Mucosa of rectum (tissue), 2 donors: ENCODE measurements around the gene ANKRD13B.
A peak's percentile ranks its signal among the peaks of the same experiment; 100 is the strongest.

Experiments used
- H3K27ac ChIP-seq, 2 donors: one replicate each; pipeline ENCODE4 v1.7.0; 2013; ENCODE audit warnings: inconsistent platforms in 2 of 2, low read depth in 2 of 2, low read length in 2 of 2
- H3K27me3 ChIP-seq, 2 donors: one replicate each; pipeline ENCODE4 v1.7.0; 2013; ENCODE audit warnings: low read length in 2 of 2; ENCODE audit not compliant: control insufficient read depth in 2 of 2, insufficient read depth in 2 of 2
- H3K36me3 ChIP-seq, 2 donors: one replicate each; pipeline ENCODE4 v1.7.0; 2013; ENCODE audit warnings: low read length in 2 of 2; ENCODE audit not compliant: control insufficient read depth in 2 of 2, insufficient read depth in 2 of 2
- H3K4me1 ChIP-seq, 2 donors: one replicate each; pipeline ENCODE4 v1.7.0; 2013; ENCODE audit warnings: low read length in 2 of 2, mild to moderate bottlenecking in 1 of 2; ENCODE audit not compliant: control insufficient read depth in 2 of 2, insufficient read depth in 2 of 2
- H3K4me3 ChIP-seq, 2 donors: one replicate each; pipeline ENCODE4 v1.7.0; 2013; ENCODE audit warnings: low read length in 2 of 2
- H3K9ac ChIP-seq, 2 donors: one replicate each; pipeline ENCODE4 v1.7.0; 2013; ENCODE audit warnings: low read length in 2 of 2, low read depth in 1 of 2, mild to moderate bottlenecking in 1 of 2
- H3K9me3 ChIP-seq, 2 donors: one replicate each; pipeline ENCODE4 v1.7.0; 2013; ENCODE audit warnings: low read length in 2 of 2; ENCODE audit not compliant: control insufficient read depth in 2 of 2
- donor health status: healthy.
- donor health status: Normal muscosa, but diverticular disease.

The ANKRD13B gene

GRCh38 chr17:29617481-29618271 is 24.7 kb downstream of the ANKRD13B start:
- H3K9ac ChIP-seq: peak overlapping the region; percentile 44 to 52
- H3K36me3 ChIP-seq: no peaks in the 10 kb centered on the region
- H3K27me3 ChIP-seq: peaks cover 14 to 23% of the 10 kb centered on the region in 2 donors
- H3K9me3 ChIP-seq: no peaks in the 10 kb centered on the region
- H3K4me3 ChIP-seq: peak overlapping the region; percentile 59 to 67
- H3K27ac ChIP-seq: peak overlapping the region in 1 of 2 donors; percentile 23
- peaks cover 38 to 43% of the 10 kb centered on the region in 2 donors for H3K4me1 ChIP-seq

GRCh38 chr17:29618272-29619065 is 25.5 kb downstream of the ANKRD13B start:
- no peaks in the 10 kb centered on the region for H3K9me3 ChIP-seq
- H3K4me1 ChIP-seq: peaks cover 37 to 44% of the 10 kb centered on the region in 2 donors
- no peaks in the 10 kb centered on the region for H3K36me3 ChIP-seq
- H3K27me3 ChIP-seq: peaks cover 14 to 23% of the 10 kb centered on the region in 2 donors
- no peak overlapping the region for H3K4me3 ChIP-seq
- peak overlapping the region in 1 of 2 donors; percentile 44 for H3K9ac ChIP-seq
- peak overlapping the region in 1 of 2 donors; percentile 23 for H3K27ac ChIP-seq

- H3K27me3 ChIP-seq: peaks cover 14 to 23% of the 10 kb centered on the region in 2 donors
- no peak overlapping the region for H3K27ac ChIP-seq
- no peak overlapping the region for H3K9ac ChIP-seq
- no peak overlapping the region for H3K4me3 ChIP-seq
- no peaks in the 10 kb centered on the region for H3K9me3 ChIP-seq
- H3K4me1 ChIP-seq: peaks cover 30 to 36% of the 10 kb centered on the region in 2 donors
- H3K36me3 ChIP-seq: no peaks in the 10 kb centered on the region
Measured at GRCh38 chr17:29619251-29619650, 26.3 kb downstream of the ANKRD13B start.

- H3K36me3 ChIP-seq: no peaks in the 10 kb centered on the region
- H3K4me3 ChIP-seq: no peak overlapping the region
- H3K27me3 ChIP-seq: peaks cover 14 to 20% of the 10 kb centered on the region in 2 donors
- H3K9ac ChIP-seq: no peak overlapping the region
- H3K4me1 ChIP-seq: peaks cover 25 to 30% of the 10 kb centered on the region in 2 donors
- H3K27ac ChIP-seq: no peak overlapping the region
- no peaks in the 10 kb centered on the region for H3K9me3 ChIP-seq
Measured at GRCh38 chr17:29620271-29620670, 27.3 kb downstream of the ANKRD13B start.

GRCh38 chr17:29620779-29621500 is 28.0 kb downstream of the ANKRD13B start:
- Histone ChIP-seq H3K27me3 (peaks cover 12 to 19% of the 10 kb centered on the region in 2 donors), H3K36me3 (no peaks in the 10 kb centered on the region), H3K4me1 (peaks cover 19 to 24% of the 10 kb centered on the region in 2 donors), H3K4me3 (no peak overlapping the region), H3K27ac (no peak overlapping the region), H3K9me3 (no peaks in the 10 kb centered on the region), H3K9ac (no peak overlapping the region)

GRCh38 chr17:29621751-29622194 is 28.8 kb downstream of the ANKRD13B start:
- Histone ChIP-seq H3K4me1 (peaks cover 11 to 15% of the 10 kb centered on the region in 2 donors), H3K36me3 (no peaks in the 10 kb centered on the region), H3K4me3 (peak overlapping the region in 1 of 2 donors; percentile 57), H3K27ac (peak overlapping the region in 1 of 2 donors; percentile 16), H3K9ac (no peak overlapping the region), H3K27me3 (peaks cover 4 to 12% of the 10 kb centered on the region in 2 donors), H3K9me3 (no peaks in the 10 kb centered on the region)

GRCh38 chr17:29622337-29623282 is 29.7 kb downstream of the ANKRD13B start, which contains the start of gene CORO6:
Gene CORO6, minus strand, starts transcription at chr17:29622912. Its CDS starts 1,491 bp downstream, at chr17:29621421.
- H3K9ac ChIP-seq: peak within 1 kb of the TSS in 1 of 2 donors; percentile 61
- H3K36me3 ChIP-seq: no peaks in the 10 kb centered on the region
- H3K27ac ChIP-seq: peak within 1 kb of the TSS in 1 of 2 donors; percentile 16
- H3K9me3 ChIP-seq: no peaks in the 10 kb centered on the region
- peaks cover 3 to 7% of the 10 kb centered on the region in 2 donors for H3K4me1 ChIP-seq
- peaks cover 0 to 10% of the 10 kb centered on the region in 2 donors for H3K27me3 ChIP-seq
- peak within 1 kb of the TSS; percentile 57 to 58 for H3K4me3 ChIP-seq

- Histone ChIP-seq H3K4me1 (peaks cover 0 to 2% of the 10 kb centered on the region in 2 donors), H3K27ac (no peak overlapping the region), H3K9ac (no peak overlapping the region), H3K36me3 (no peaks in the 10 kb centered on the region), H3K4me3 (peak overlapping the region in 1 of 2 donors; percentile 57), H3K27me3 (peaks cover 0 to 10% of the 10 kb centered on the region in 2 donors), H3K9me3 (no peaks in the 10 kb centered on the region)
Measured at GRCh38 chr17:29623283-29623647, 30.3 kb downstream of the ANKRD13B start.

GRCh38 chr17:29624586-29624985 is 31.7 kb downstream of the ANKRD13B start:
- Histone ChIP-seq H3K27me3 (peaks cover 0 to 2% of the 10 kb centered on the region in 2 donors), H3K9me3 (no peaks in the 10 kb centered on the region), H3K36me3 (peaks cover 0 to 4% of the 10 kb centered on the region in 2 donors), H3K9ac (no peak overlapping the region), H3K4me3 (no peak overlapping the region), H3K4me1 (peaks cover 0 to 2% of the 10 kb centered on the region in 2 donors), H3K27ac (no peak overlapping the region)
